H1 (cell line): ENCODE measurements around the gene ZMYND15. TPM values are rescaled to one million over a fixed set of nuclear protein-coding genes. Genes with fewer than 3 reads are reported as not detected.

Source experiments
- ATF2 ChIP-seq: IDR thresholded peaks from 2 replicates; pipeline ENCODE4 v1.6.1; 2012; ENCODE audit warnings: low read length, inconsistent platforms
- CREB1 ChIP-seq: IDR thresholded peaks from 2 replicates; pipeline ENCODE4 v1.6.1; 2012; ENCODE audit warnings: inconsistent platforms
- CTCF ChIP-seq, 3 experiments: IDR thresholded peaks; 1 replicate in 2 of 3; 2 replicates in 1 of 3; pipeline versions ENCODE4 v1.5.1 to v1.6.1; 2011; ENCODE audit warnings: low read length in 3 of 3, mild to moderate bottlenecking in 3 of 3, inconsistent platforms in 2 of 3, low read depth in 1 of 3, moderate library complexity in 1 of 3; ENCODE audit not compliant: insufficient read depth in 1 of 3; ENCODE audit errors: control extremely low read depth in 1 of 3
- EZH2 ChIP-seq: fragments of 200-600 bp; sonication (generic); IDR thresholded peaks from 2 replicates; pipeline ENCODE4 v1.7.1; 2012; ENCODE audit warnings: low read depth, mild to moderate bottlenecking, moderate library complexity, low read length, inconsistent platforms; ENCODE audit not compliant: severe bottlenecking
- FOSL1 ChIP-seq: IDR thresholded peaks from 2 replicates; pipeline ENCODE4 v1.6.1; 2011; ENCODE audit warnings: mild to moderate bottlenecking, low read depth, low read length, moderate library complexity; ENCODE audit not compliant: insufficient read depth
- GTF2F1 ChIP-seq: IDR thresholded peaks from 2 replicates; pipeline ENCODE4 v1.6.1; 2012; ENCODE audit warnings: low read depth, low read length, improper control_type of control experiment, borderline replicate concordance
- KDM5A ChIP-seq: fragments of 200-600 bp; IDR thresholded peaks from 2 replicates; pipeline ENCODE4 v1.7.1; 2012; ENCODE audit warnings: mild to moderate bottlenecking, low read length, inconsistent platforms, mixed read lengths
- MAX ChIP-seq: IDR thresholded peaks from 2 replicates; pipeline ENCODE4 v1.6.1; 2012; ENCODE audit warnings: inconsistent platforms
- NRF1 ChIP-seq: IDR thresholded peaks from 2 replicates; pipeline ENCODE4 v1.6.1; 2011; ENCODE audit warnings: mild to moderate bottlenecking, low read depth, low read length, improper control_type of control experiment
- PHF8 ChIP-seq: fragments of 200-600 bp; sonication (generic); conservative IDR thresholded peaks from 2 replicates; pipeline ENCODE4 v1.7.1; 2012; ENCODE audit warnings: low read depth, mild to moderate bottlenecking, inconsistent platforms, low read length, moderate library complexity
- RAD21 ChIP-seq, 2 experiments: IDR thresholded peaks in 1 of 2; conservative IDR thresholded peaks in 1 of 2; 2 replicates each; pipeline ENCODE4 v1.6.1; 2011; ENCODE audit warnings: low read depth in 2 of 2, low read length in 2 of 2, improper control_type of control experiment in 1 of 2, inconsistent platforms in 1 of 2, mild to moderate bottlenecking in 1 of 2, moderate library complexity in 1 of 2
- SIRT6 ChIP-seq: IDR thresholded peaks from one replicate; pipeline ENCODE4 v1.7.1; 2012; ENCODE audit warnings: low read length, inconsistent platforms
- SP1 ChIP-seq: IDR thresholded peaks from 2 replicates; pipeline ENCODE4 v1.6.1; 2011; ENCODE audit warnings: low read depth, low read length
- SP4 ChIP-seq: IDR thresholded peaks from 2 replicates; pipeline ENCODE4 v1.6.1; 2012; ENCODE audit warnings: low read length, inconsistent platforms
- TCF12 ChIP-seq: IDR thresholded peaks from 2 replicates; pipeline ENCODE4 v1.6.1; 2011; ENCODE audit warnings: low read depth, mild to moderate bottlenecking, low read length
- polyA plus RNA-seq, 7 experiments: library from polyadenylated mRNA; depleted of rRNA in 3 of 7; stranded (reverse) in 5 of 7; unstranded in 2 of 7; fragments of >200 nt in 5 of 7; fragments of 200-250 nt in 2 of 7; gene quantifications; 1 replicate in 5 of 7; 2 replicates in 1 of 7; 4 replicates in 1 of 7; pipeline versions ENCODE4 v1.2.1 to v1.2.3, GENCODE V29; 2011 to 2013; ENCODE audit warnings: missing spikeins in 2 of 7, mixed read lengths in 2 of 7
- total RNA-seq: library from RNA; stranded (reverse); fragmentation: NEBNext Ultra II Directional; extraction: Animal tissue kit (Norgen Biotek cat#: 25700); gene quantifications from 2 replicates; pipeline ENCODE4 v1.2.1, GENCODE V29; 2021

ZMYND15 gene
- total and polyA plus RNA-seq, 2 of the 8 experiments (the other 6 are each of a cell fraction or from before 2014, with no cell fraction given), result 0.53 to 0.58 TPM

GRCh38 chr17:4709794-4710692 lies 29.6 kb upstream of the ZMYND15 start, which contains the start of gene ARRB2 (continued):
- TF ChIP-seq EZH2, result no peak
- no peak for TF ChIP-seq ATF2
- no peak for TF ChIP-seq FOSL1
- peak; percentile 63; the same call in 1 of the 2 replicates for TF ChIP-seq SP1
- TF ChIP-seq TCF12, result no peak
- no peak for TF ChIP-seq KDM5A
- no peak for TF ChIP-seq GTF2F1
- peak; percentile 31 to 56; a peak in 3 of 4 replicates for TF ChIP-seq RAD21 (IDR thresholded peaks at IDR 0.05 in 1 of 2, conservative IDR thresholded peaks at IDR 0.05 in 1 of 2; ENCODE audit: low read depth in 2 of 2, low read length in 2 of 2)
- no peak for TF ChIP-seq SP4
- peak; percentile 10; the same call in 1 of the 2 replicates for TF ChIP-seq CREB1
- TF ChIP-seq MAX, result peak; percentile 66
- peak; percentile 58; the same call in 1 of the 2 replicates for TF ChIP-seq PHF8
- no peak for TF ChIP-seq SIRT6
- TF ChIP-seq NRF1, result peak; percentile 69
- peak; percentile 34 to 58 (median 41); a peak in 3 of 4 replicates for TF ChIP-seq CTCF (IDR thresholded peaks at IDR 0.05; ENCODE audit: control extremely low read depth in 1 of 3, insufficient read depth in 1 of 3, low read depth in 1 of 3, low read length in 3 of 3)
